DOHH2 (cell line): ENCODE measurements around the gene CYP3A5.

Source experiments
- EZH2phosphoT487 ChIP-seq: fragments of 200-600 bp; sonication (generic); IDR thresholded peaks from 2 replicates; pipeline ENCODE4 v1.6.1; 2017; ENCODE audit warnings: borderline replicate concordance, mild to moderate bottlenecking, antibody characterized with exemption, low read length, moderate library complexity, mixed read lengths
- TF ChIP-seq, protein P1 (sequence below): fragments of 200-600 bp; sonication (generic); IDR thresholded peaks from one replicate; pipeline ENCODE4 v1.5.1; 2014; ENCODE audit warnings: antibody characterized with exemption, mild to moderate bottlenecking, low read depth, low read length; ENCODE audit not compliant: poor library complexity, severe bottlenecking

DNA sequence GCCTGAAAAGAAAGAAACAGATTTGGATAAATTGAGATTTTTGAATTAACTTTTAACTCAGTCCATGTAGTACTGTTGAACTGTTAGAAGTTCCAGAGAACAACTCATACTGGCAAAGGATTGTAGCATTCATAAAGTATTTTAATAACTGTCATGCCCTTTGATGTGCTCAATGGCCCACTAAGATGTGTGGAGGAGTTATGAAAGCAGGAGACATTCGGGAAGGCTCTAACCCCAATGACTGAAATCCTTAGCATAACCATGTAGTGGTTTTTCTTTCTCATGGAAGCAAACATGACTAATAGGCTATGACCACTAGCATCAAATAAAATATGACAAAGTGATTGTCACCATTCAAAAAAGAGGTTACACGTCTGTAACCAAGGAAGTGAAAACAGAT lies 29.5 kb upstream of the CYP3A5 start:
- TF ChIP-seq, protein P1, sequence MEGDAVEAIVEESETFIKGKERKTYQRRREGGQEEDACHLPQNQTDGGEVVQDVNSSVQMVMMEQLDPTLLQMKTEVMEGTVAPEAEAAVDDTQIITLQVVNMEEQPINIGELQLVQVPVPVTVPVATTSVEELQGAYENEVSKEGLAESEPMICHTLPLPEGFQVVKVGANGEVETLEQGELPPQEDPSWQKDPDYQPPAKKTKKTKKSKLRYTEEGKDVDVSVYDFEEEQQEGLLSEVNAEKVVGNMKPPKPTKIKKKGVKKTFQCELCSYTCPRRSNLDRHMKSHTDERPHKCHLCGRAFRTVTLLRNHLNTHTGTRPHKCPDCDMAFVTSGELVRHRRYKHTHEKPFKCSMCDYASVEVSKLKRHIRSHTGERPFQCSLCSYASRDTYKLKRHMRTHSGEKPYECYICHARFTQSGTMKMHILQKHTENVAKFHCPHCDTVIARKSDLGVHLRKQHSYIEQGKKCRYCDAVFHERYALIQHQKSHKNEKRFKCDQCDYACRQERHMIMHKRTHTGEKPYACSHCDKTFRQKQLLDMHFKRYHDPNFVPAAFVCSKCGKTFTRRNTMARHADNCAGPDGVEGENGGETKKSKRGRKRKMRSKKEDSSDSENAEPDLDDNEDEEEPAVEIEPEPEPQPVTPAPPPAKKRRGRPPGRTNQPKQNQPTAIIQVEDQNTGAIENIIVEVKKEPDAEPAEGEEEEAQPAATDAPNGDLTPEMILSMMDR = no peak
- TF ChIP-seq EZH2phosphoT487 = no peak
